Upper lobe of left lung (tissue), 4 donors: ENCODE measurements around the gene SEMA4D.

Source experiments
- POLR2A ChIP-seq, 4 donors: fragments of 450-650 bp; IDR thresholded peaks; one replicate each; pipeline ENCODE4 v1.5.1; 2016 to 2017; ENCODE audit warnings: antibody characterized with exemption in 4 of 4, mild to moderate bottlenecking in 2 of 4
- POLR2AphosphoS5 ChIP-seq, 2 donors: sonication (generic); formaldehyde crosslinking; IDR thresholded peaks; one replicate each; pipeline ENCODE4 v1.5.1; 2017; ENCODE audit warnings: antibody characterized with exemption in 2 of 2
- TF ChIP-seq, protein P1 (sequence below), 6 experiments: fragments of 450-650 bp in 4 of 6; fragments of 200-600 bp in 2 of 6; sonication (generic) in 2 of 6; IDR thresholded peaks; one replicate each; pipeline ENCODE4 v1.5.1; 2016 to 2019; ENCODE audit warnings: antibody characterized with exemption in 6 of 6

- TF ChIP-seq, protein P1, sequence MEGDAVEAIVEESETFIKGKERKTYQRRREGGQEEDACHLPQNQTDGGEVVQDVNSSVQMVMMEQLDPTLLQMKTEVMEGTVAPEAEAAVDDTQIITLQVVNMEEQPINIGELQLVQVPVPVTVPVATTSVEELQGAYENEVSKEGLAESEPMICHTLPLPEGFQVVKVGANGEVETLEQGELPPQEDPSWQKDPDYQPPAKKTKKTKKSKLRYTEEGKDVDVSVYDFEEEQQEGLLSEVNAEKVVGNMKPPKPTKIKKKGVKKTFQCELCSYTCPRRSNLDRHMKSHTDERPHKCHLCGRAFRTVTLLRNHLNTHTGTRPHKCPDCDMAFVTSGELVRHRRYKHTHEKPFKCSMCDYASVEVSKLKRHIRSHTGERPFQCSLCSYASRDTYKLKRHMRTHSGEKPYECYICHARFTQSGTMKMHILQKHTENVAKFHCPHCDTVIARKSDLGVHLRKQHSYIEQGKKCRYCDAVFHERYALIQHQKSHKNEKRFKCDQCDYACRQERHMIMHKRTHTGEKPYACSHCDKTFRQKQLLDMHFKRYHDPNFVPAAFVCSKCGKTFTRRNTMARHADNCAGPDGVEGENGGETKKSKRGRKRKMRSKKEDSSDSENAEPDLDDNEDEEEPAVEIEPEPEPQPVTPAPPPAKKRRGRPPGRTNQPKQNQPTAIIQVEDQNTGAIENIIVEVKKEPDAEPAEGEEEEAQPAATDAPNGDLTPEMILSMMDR (IDR thresholded peaks at IDR 0.05): no peak
- TF ChIP-seq POLR2AphosphoS5 (IDR thresholded peaks at IDR 0.05) (no peak), POLR2A (IDR thresholded peaks at IDR 0.05) (no peak)
These were observed 52.8 kb downstream of the SEMA4D start for GRCh38 chr9:89444925-89445765.
